ENCODE measurements around the gene JAK1.
"Not testable (repeated sequence)": the region's sequence is repeated elsewhere in the genome, so short reads cannot be mapped to it uniquely, and the experiment has no call there.

The JAK1 gene

DNA sequence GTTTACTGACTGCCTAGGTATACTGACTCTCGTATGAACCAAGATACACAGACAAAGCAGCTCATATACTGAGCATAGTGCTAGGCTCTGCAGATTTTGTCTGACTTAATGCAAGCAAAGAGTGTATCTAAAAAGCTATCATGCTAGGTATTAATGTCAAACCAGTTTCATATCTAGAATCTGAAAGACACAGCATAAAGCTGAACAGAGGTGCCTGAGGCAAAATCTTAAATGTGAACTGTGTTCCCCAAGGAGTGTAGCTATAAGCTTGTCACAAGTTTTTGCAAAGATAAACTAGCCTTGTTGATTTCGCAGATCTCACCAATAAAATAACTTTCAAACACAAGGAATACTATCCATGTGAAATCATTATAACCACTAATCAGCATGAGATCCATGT is 18.1 kb downstream of the JAK1 start:
- DNase-seq, result no peak

DNA sequence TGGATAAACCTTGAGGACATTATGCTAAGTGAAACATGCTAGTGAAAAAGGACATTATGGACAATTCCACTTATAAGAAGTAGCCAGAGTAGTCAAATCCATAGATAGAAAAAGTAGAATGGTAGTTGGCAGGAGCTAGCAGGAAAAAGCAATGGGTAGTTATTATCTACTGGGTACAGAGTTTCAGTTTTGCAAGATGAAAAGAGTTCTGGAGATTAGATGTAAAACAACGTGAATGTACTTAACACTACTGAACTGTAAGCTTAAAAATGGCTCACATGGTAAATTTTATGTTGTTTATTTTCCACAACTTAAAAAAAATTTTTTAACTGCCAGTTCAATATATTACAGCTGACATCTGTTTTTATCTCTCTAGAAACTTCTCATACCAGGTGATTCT is 19.4 kb downstream of the JAK1 start:
- DNase-seq, result no peak

DNA sequence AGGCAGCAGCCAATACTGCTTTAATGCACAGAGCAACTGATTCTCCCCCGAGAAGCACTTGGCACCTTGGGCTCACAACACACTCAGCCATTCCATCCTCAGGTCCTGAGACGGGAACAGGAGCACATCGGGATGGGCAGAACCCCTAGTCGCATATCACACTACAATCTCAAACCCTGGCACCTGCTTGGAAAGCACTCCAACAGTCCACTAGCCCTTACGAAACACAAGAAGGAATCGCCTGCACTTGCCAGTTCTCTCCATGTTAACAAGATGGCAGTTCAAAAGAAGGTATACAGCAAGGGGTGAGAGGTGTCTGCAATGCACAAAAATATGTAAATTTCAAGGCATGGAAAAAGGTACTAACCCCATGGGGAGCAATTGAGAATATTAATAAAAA is 21.4 kb downstream of the JAK1 start:
- DNase-seq, result no peak

DNA sequence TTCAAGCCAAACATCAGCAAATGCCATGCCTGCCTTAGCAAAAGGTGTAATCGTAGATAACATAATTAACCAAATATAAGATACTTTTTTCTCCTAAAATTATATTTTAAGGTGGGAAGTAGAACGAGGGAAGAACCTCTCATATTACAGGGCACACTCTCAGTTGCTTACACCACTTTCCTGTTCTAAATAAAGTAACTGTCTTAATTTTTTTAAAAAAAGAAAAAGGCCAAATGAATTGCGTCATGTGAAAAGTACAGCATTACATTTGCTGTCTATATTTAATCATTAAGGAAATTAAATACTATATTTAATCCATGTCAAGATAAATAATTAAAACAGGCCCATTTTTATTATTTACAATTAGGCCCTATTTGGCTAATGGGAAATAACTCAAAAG is 23.7 kb downstream of the JAK1 start:
- DNase-seq, result no peak

DNA sequence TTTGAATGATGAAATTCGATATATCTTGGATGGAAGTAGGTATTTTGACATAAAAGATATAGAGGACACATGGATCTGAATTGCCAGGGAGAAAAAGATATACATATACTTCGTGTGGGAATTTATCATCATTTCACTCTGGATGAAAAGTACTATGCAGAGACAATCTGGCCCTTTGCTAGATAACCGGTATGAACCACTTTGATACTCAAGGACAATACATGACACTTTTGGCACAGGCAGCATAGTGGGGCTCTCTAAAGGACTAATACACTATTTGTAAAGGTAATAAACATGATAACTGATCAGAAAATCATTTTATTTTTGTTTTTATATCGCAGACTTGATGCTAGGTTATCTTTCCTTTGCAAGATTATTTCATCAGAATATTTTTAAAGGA is 24.2 kb downstream of the JAK1 start:
- DNase-seq, result no peak

DNA sequence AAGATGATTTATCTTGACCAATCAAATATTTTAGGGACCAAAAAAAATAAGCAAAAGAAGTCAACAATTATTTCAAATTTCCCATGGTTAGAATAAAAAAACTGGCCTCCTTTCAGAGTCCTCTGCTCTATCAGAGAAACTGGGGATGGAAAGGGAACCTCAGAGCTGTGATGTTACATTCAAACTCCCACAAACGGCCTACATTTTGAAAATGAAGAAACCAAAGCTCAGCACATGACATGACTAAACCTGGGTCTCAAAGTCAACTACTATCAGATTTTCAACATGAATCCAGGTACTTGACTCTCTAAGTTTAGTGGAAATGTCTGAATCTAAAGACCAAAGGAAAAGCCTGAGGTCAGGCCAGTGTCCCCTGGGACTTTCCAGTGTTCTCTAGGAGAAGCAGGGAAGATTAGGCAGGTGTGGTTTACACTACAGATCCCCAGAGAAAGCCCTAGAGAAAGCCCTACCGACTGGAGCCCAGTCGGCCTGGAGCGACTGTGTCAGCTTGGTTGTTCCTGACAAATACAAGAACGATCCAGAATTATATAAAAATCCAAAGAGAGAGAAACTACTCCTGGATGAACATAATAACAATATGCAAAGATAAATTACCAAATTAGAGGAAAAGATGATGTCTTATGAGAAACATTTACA is 24.8 kb downstream of the JAK1 start:
- no peak for DNase-seq

DNA sequence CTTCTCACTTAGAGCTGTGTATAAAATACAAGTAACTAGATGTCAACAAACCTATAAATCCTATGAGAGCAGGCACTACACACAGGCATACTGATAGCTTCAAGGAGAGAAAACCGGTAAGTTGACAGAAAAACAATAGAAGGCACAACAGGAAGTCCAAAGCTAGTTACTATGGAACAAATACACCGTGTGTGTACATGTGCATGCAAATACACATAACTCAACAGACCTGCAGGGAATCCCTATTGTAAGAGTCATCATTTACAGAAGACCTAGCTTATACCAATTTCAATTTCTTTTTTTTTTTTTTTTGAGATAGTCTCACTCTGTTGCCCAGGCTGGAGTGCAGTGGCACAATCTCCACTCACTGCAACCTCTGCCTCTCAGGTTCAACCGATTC is 26.3 kb downstream of the JAK1 start:
- DNase-seq, result no peak

DNA sequence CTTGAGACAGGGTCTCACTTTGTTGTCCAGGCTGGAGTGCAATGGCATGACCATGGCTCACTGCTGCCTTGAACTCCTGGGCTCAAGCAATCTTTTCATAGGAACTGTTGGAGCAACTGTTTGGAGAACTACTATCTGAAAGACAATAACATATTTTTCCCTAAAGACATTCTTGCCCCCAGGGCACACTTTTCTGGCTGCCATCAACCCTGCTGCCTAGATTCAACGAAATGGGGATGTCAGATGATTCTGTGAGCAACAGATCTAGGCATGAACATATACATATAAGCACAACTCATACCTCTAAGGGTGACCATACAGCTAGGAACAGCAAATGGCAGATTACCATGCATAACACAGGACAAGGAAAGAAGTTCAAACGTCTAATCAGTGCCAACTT is 27.4 kb downstream of the JAK1 start:
- DNase-seq, result no peak

DNA sequence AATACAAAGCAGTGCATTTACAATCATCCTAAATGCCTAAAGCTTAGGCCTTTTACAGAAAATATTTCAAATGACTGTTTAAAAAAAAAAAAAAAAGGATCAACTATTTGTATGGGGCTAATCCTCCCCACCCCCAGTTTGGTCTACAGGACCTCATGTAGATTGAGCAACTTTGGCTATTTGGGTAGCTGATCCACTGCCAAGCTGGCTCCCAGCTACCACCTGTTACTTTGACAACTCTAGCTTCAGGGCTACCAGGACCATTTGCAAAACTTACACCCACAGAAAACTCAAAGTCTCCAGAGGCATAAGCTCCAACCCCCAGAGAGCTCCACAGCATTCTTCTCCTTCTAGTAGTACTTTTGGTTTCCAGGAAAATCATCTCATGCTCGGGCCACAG is 29.4 kb downstream of the JAK1 start:
- DNase-seq, result no peak

DNA sequence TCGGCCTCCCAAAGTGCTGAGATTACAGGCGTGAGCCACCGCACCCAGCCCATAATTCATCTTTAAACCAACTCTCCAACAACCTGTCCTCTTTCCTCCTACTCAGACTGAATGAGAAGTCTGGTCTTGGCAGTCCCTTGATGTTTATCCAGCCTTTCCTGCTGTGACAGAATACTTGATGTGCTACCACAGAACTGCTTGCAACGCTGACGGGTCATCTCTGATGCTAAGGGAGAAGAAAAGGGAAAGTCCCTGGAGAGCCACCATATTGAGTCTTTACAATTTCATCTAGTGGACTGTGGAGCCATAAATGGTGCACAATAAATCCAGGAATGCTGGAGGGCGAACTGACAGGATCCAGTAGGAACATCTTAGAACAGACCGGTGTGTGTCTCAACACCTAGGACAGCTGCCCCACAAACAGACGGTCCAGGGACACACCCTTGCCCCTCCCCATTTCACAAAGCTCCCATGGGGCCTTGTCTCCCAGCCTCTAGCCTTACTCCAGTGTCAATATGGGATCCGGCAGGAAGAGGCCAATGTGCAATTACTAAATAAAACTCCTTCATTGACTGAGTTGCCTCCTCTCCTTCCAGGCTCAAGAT is 30.7 kb downstream of the JAK1 start:
- no peak for DNase-seq

DNA sequence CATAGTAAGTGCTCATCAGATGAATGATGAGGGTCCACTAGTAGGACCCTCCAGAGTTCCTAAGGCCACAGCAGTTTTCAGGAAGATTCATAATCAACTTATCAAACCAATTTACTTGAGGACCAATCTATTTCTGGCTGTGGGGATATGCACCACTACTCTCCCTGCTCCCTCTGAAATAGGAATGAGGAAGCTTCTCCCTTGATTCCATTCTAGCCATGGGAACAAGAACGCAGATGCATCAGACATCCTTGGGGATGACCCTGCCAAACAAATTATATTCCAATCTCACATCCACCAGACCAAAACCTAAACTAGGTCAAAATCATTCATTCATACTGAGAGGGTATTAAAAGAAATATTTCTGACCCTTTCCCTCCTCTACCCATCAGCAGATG is 31.5 kb downstream of the JAK1 start:
- no peak for DNase-seq

DNA sequence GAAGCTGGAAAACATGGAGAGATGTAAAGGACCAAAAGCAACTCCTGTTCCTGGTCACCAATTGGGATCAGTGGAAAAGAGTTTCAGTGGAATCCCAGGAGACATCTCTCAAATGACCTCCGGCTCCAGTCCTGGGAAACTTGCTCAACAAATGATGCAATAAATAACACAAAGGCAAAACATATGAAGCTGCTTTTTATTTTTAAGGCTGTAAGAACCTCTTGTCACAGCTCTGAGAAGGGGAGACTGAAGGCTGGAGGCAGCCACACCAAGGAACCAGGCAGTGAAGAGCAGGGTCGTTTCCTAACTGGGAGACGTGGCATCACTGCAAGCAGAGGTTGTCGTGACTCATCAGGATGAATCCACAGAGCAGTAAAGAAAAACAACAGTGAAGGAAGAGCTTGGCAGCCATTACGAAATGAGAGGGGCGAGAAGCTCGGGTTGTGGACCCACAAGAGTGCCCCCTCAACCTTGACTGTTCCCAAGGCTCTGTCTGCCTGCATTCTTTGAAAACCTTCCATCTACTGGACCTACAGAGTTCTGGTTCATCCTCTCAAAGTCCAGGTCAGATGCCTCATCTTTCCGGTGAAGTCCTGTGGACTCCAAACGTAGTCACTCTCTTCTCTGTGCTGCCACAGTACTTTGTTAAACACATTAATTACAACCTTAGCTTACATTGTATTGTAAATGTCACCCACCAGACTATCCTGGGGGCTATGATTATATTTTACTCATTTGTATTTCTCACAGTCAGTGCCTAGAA is 32.1 kb downstream of the JAK1 start:
- peak; percentile 18 for DNase-seq

DNA sequence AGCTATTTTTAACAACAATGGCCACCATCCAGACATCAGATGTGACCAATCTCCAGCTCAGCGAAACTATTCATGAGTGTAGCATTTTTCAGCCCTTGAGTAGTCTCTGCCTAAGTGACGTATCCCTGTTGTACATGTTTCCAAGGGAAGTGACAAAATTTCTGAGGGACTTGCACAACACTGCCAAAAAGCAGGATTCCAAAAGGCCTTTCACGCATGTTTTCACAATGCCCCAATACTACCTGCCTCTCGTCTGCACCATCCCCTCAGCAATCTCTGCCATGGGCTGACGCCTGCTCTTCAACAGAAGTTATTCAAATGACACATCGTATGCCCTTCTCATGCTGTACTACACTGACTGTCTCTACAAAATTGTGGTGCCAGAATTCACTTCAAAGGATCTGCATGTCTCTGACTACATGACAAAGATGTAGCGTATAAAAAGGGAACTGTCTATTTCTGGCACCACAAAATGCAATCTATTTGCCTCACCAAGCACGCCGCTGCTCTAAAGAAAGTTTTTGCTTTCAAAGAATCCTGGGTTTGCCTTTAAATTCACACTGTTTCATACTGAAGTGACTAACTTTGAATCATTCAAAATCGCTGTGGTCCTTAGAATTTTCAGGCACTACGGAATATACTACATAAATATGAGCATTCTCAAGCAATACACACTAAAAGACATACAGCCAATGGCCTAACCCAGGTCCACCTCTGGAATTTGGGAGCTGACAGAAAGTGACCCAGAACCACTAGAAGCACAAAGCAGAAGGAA is 32.9 kb downstream of the JAK1 start:
- peak; percentile 77 for DNase-seq

DNA sequence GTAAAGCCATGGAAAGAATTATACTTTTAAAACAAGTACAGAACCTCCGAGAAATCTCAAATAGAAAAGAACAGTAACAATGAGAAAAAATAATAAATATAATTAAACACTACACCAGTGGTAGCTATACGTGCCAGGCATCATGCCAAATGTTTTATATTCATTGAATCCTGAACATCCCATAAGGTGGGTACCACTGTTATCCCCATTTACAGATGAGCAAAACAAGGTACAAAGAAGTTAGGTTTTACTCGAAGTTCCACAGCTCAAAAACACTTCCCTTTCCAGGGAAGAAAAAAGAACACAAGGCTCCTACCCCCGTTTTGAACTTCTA is 33.4 kb downstream of the JAK1 start:
- DNase-seq, result no peak

DNA sequence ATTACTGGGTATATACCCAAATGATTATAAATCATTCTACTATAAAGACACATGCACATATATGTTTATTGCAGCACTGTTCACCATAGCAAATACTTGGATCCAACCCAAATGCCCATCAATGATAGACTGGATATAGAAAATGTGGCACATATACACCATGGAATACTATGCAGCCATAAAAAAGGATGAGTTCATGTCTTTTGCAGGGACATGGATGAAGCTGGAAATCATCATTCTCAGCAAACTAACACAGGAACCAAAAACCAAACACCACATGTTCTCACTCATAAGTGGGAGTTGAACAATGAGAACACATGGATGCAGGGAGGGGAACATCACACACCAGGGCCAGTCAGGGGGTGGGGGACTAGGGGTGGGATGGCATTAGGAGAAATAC is 35.7 kb downstream of the JAK1 start:
- DNase-seq, result not testable (repeated sequence)

DNA sequence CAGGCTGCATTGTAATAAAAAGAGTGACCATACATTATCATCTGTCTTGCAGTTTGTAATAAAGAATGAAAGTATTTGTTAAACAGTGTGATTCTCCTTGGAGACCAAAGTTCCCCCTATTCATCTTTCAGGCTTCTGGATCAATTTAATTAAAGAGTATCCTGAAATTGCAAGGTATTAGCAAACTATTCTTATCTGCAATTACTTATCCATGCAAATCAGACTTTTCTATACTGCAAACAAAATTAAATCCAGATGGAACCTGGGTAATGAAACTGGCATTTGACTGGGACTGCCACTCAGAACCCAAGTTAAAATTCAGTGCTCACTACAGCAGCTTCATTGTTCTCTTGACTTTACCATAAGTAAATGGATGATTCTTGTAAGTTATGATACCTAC is 37.1 kb downstream of the JAK1 start:
- no peak for DNase-seq

DNA sequence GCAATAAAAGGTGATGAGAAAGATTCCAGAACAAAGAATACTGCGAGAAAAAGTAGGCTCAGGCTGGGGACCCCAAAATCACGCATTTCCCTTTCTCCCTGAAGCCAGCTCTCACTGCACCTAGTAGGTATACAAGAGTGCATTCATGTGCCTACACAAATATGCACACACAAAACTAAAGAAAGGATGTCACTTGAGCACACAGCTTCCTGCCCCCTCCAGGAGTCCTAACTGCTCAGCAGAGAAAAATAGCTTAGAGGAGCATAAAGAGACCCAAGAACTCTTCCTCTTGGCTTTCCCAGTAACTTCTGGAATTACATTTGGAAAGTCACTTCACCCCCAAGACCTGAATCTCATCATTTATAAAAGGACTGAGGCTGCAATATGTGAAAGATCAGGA is 38.0 kb downstream of the JAK1 start:
- no peak for DNase-seq

DNA sequence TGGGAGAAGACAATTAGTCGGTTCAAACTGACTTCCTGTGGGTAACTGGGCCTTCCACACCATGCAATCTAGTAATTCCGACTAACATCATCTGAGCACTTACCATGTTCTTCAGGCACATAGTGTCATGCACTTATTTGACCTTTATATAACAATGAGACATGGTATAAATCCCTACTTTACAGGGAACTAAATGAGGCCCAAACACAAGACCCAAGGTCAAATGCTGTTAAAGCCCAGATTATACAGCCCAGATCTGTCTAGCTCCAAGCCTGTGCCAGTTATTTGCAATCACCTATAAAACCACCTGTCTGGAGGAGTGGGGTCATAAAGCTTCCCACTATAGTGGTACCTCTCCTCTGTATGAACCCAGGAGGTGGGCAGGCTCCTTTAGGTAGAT is 40.8 kb downstream of the JAK1 start:
- no peak for DNase-seq

DNA sequence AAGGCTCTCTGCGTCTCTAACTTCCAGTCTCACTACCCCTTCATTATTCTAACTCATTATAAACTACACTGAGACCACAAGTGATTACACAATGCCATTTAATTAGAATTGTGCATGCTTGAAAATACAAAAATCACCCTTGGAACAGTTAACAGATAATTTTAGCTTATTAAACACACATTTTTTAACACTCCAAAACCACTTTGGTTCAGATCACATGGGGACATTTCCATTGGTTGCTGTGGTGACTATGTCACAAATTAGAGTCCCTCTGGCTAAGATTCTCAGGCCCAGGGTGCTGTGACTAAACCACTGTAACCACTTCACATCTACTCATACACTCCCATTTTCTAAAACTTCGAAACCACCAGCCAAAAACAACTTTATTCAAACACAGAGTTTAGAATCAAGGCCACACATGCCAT is 43.0 kb downstream of the JAK1 start:
- no peak for DNase-seq

DNA sequence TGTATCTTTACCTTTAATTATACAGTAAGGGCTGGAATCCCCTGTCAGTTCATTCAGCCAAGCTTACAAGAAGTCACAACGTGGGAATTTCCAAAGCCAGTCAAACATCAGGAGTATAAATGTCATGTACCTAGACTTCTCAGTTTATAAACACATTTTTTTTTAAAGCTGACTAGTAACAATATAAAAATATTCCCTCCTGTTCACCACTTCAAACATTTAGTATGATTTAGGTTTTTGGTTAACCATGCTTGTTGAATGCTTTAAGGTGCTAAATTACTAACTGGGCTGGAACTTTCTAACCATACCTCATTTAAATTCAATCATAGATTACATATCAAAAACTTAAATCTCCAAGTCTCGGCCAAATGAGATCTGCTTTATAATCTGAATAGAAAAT is 44.0 kb downstream of the JAK1 start:
- DNase-seq, result no peak

DNA sequence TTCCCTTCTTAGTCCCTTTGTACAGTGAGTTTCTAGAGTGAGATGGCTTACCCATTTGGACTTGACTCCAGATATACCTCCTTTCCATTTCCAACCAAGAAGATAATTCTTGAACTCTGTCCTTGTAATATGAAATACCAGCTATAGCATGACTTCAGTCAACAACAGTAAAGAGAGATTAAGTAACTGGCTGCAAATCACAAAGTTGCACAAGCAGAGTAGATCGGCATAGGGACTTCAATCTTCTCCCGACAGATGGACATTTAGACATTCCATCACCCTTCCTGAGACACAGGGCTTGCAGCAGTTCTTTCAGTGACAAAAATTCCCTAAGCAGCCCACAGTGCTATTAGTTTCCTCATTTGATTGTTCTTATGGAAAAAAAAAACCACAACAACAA is 44.6 kb downstream of the JAK1 start:
- no peak for DNase-seq

DNA sequence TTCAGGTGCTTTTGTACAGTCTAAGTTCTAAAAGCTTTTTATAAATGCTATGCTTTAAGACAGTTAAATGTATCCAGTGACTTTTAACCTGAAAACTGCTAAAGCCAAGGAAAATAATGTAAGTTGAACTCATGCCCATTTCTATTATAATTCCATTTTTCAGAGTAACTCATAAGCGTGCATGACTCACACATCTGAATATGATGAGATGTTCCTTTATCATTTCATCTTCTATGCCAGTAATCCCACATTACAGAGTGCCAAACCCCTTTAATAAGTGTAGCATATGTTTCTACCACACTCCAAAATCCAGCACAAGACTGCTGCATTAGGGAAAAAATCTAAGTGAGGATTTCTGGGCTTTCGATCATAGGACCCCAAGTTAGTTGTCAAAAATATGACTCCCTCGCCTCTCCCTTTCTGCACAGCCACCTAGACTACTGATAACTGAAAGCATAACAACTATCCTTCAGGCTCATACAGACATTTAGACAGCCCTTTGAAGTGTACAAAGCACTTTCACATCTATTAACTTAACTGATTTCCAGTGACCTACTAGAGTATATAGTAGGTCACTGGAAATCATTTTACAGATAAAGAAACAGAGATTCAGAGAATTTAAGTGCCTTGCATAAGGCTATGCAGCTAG is 45.3 kb downstream of the JAK1 start:
- DNase-seq, result peak; percentile 40

DNA sequence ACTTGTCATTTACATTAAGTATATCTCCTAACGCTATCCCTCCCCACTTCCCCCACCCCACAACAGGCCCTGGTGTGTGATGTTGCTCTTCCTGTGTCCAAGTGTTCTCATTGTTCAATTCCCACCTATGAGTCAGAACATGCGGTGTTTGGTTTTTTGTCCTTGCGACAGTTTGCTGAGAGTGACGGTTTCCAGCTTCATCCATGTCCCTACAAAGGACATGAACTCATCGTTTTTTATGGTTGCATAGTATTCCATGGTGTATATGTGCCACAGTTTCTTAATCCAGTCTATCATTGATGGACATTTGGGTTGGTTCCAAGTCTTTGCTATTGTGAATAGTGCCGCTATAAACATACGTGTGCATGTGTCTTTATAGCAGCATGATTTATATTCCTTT is 47.2 kb downstream of the JAK1 start:
- not testable (repeated sequence) for DNase-seq

All from amniotic stem cell (primary cell).